HG02623 (cell line): ENCODE measurements around the gene CENPB.
"Not testable (repeated sequence)": the region's sequence is repeated elsewhere in the genome, so short reads cannot be mapped to it uniquely, and the experiment has no call there.

Experiments
- ATAC-seq: cut with Tn5 transposase; IDR thresholded peaks from one replicate; pipeline ENCODE4 v1.9.1; 2021; ENCODE audit warnings: moderate library complexity; ENCODE audit not compliant: unreplicated experiment

CENPB gene

GRCh38 chr20:3794168-3794567, 7.6 kb upstream of the CENPB start:
- ATAC-seq: not testable (repeated sequence)

- ATAC-seq: not testable (repeated sequence)
Measured at GRCh38 chr20:3789201-3789600, 2.7 kb upstream of the CENPB start.

- no peak for ATAC-seq
Measured at GRCh38 chr20:3788685-3789155, 2.2 kb upstream of the CENPB start.

- no peak for ATAC-seq
Measured at GRCh38 chr20:3787324-3788014, 929 bp upstream of the CENPB start.

- ATAC-seq: peak; percentile 9
Measured at GRCh38 chr20:3786126-3786484, 435 bp downstream of the CENPB start.

- ATAC-seq: no peak
Measured at GRCh38 chr20:3785240-3786125, 1.1 kb downstream of the CENPB start.

- ATAC-seq: no peak
Measured at GRCh38 chr20:3784863-3785239, 1.7 kb downstream of the CENPB start.

- ATAC-seq: no peak
Measured at GRCh38 chr20:3784216-3784853, 2.2 kb downstream of the CENPB start.

- no peak for ATAC-seq
Measured at GRCh38 chr20:3783511-3784195, 2.9 kb downstream of the CENPB start.

GRCh38 chr20:3783068-3783489, 3.5 kb downstream of the CENPB start:
- ATAC-seq: no peak

- no peak for ATAC-seq
Measured at GRCh38 chr20:3782597-3782996, 3.9 kb downstream of the CENPB start.

GRCh38 chr20:3781153-3781910, 5.2 kb downstream of the CENPB start, which contains the start of gene SPEF1:
SPEF1 (minus strand) TSS chr20:3781448; CDS start chr20:3781287, 161 bp downstream.
- ATAC-seq: no peak

GRCh38 chr20:3778976-3779375, 7.6 kb downstream of the CENPB start:
- no peak for ATAC-seq

GRCh38 chr20:3777716-3778629, 8.6 kb downstream of the CENPB start:
- no peak for ATAC-seq

- ATAC-seq: no peak
Measured at GRCh38 chr20:3777381-3777715, 9.2 kb downstream of the CENPB start.

- ATAC-seq: no peak
Measured at GRCh38 chr20:3775457-3776108, 11.0 kb downstream of the CENPB start.

GRCh38 chr20:3771552-3772058, 14.9 kb downstream of the CENPB start:
- no peak for ATAC-seq

- ATAC-seq: no peak
Measured at GRCh38 chr20:3768342-3769130, 18.0 kb downstream of the CENPB start.
